ENCODE measurements around the gene KLHL5.
"Not testable (repeated sequence)": the region's sequence is repeated elsewhere in the genome, so short reads cannot be mapped to it uniquely, and the experiment has no call there.

KLHL5 gene

GRCh38 chr4:39114436-39114835, 52.4 kb downstream of the KLHL5 start:
- no peak for DNase-seq

GRCh38 chr4:39118034-39118658, 56.1 kb downstream of the KLHL5 start:
- no peak for DNase-seq

GRCh38 chr4:39120418-39120817, 58.4 kb downstream of the KLHL5 start:
- DNase-seq = no peak

- DNase-seq = no peak
Observed at GRCh38 chr4:39124885-39125599, 63.0 kb downstream of the KLHL5 start.

- DNase-seq = no peak
Observed at GRCh38 chr4:39125600-39125985, 63.6 kb downstream of the KLHL5 start.

GRCh38 chr4:39126256-39127095, 64.4 kb downstream of the KLHL5 start:
- no peak for DNase-seq

GRCh38 chr4:39133623-39134022, 71.6 kb downstream of the KLHL5 start:
- no peak for DNase-seq

GRCh38 chr4:39134683-39135306, 72.8 kb downstream of the KLHL5 start:
- DNase-seq = no peak

- not testable (repeated sequence) for DNase-seq
Observed at GRCh38 chr4:39138227-39138626, 76.2 kb downstream of the KLHL5 start.

GRCh38 chr4:39146211-39146610, 84.2 kb downstream of the KLHL5 start:
- no peak for DNase-seq

- DNase-seq = no peak
Observed at GRCh38 chr4:39154009-39154408, 92.0 kb downstream of the KLHL5 start.

GRCh38 chr4:39157520-39157919, 95.5 kb downstream of the KLHL5 start:
- no peak for DNase-seq

- DNase-seq = no peak
Observed at GRCh38 chr4:39166177-39166576, 104.1 kb downstream of the KLHL5 start.

GRCh38 chr4:39166669-39167068, 104.6 kb downstream of the KLHL5 start:
- DNase-seq = no peak

GRCh38 chr4:39169426-39169825, 107.4 kb downstream of the KLHL5 start:
- no peak for DNase-seq

GRCh38 chr4:39170301-39170700, 108.3 kb downstream of the KLHL5 start:
- no peak for DNase-seq

Data from CD4-positive, alpha-beta T cell treated with Interleukin-6 for 4 hours (primary cell).